Panc1 (cell line): ENCODE results near the gene NINL. TPM values are rescaled to one million over a fixed set of nuclear protein-coding genes. Genes with fewer than 3 reads are reported as not detected.

ENCODE experiments used
- ATAC-seq: fragments of 200-7000 bp; cut with Tn5 transposase; 2 replicates; pipeline ENCODE4 v1.9.1; 2020; ENCODE audit warnings: mild to moderate bottlenecking, moderate library complexity
- BruUV-seq: library from RNA; stranded (reverse); fragments of 400-500 nt; replicated peaks from 2 replicates; lab custom pipeline; 2021; lab: Mats Ljungman, UMichigan
- CTCF ChIA-PET: fragments of 300-600 bp; sonication (Branson Sonifier 250); formaldehyde crosslinking; loops from one replicate; lab custom pipeline; 2022; ENCODE audit warnings: antibody characterized with exemption; lab: Charles Lee
- POLR2A ChIA-PET: fragments of 300-600 bp; sonication (Branson Sonifier 250); formaldehyde crosslinking; loops from one replicate; lab custom pipeline; 2022; ENCODE audit warnings: antibody characterized with exemption; lab: Charles Lee
- DNase-seq: peaks from one replicate; pipeline ENCODE4 v3.0.0-alpha.2; 2010; ENCODE audit warnings: low read depth, low spot score
- H3K27ac ChIP-seq: 2 replicates; pipeline ENCODE4 v1.5.1; 2011; ENCODE audit warnings: mild to moderate bottlenecking, low read length, inconsistent platforms
- H3K27me3 ChIP-seq: fragments of 200-500 bp; sonication (Bioruptor generic); 2 replicates; pipeline ENCODE4 v1.6.0; 2014; ENCODE audit warnings: low read length, inconsistent platforms; ENCODE audit not compliant: control insufficient read depth, insufficient read depth
- H3K36me3 ChIP-seq: fragments of 200-500 bp; sonication (Bioruptor generic); 2 replicates; pipeline ENCODE4 v1.5.1; 2014; ENCODE audit warnings: inconsistent platforms, mild to moderate bottlenecking, low read length, moderate library complexity; ENCODE audit not compliant: control insufficient read depth, insufficient read depth
- H3K4me1 ChIP-seq: 2 replicates; pipeline ENCODE4 v1.5.1; 2011; ENCODE audit warnings: inconsistent platforms, mild to moderate bottlenecking, low read length, moderate library complexity; ENCODE audit not compliant: control insufficient read depth, insufficient read depth
- H3K4me3 ChIP-seq, 2 experiments: 2 replicates each; pipeline ENCODE4 v1.5.1; 2011 to 2012; ENCODE audit warnings: low read depth in 2 of 2, low read length in 2 of 2, mild to moderate bottlenecking in 2 of 2, inconsistent platforms in 1 of 2, moderate library complexity in 1 of 2
- H3K9me3 ChIP-seq: fragments of 200-500 bp; sonication (Bioruptor generic); 2 replicates; pipeline ENCODE4 v1.5.1; 2014; ENCODE audit warnings: low read depth, mild to moderate bottlenecking, inconsistent platforms, low read length, moderate library complexity; ENCODE audit not compliant: control insufficient read depth, insufficient read depth
- POLR2AphosphoS5 ChIP-seq: IDR thresholded peaks from 2 replicates; pipeline ENCODE4 v1.6.1; 2012; ENCODE audit warnings: mild to moderate bottlenecking, low read depth, low read length, moderate library complexity
- SIN3A ChIP-seq: IDR thresholded peaks from 2 replicates; pipeline ENCODE4 v1.6.1; 2012; ENCODE audit warnings: low read depth, mild to moderate bottlenecking, low read length, moderate library complexity, borderline replicate concordance; ENCODE audit not compliant: insufficient read depth
- TCF7L2 ChIP-seq: IDR thresholded peaks from 2 replicates; pipeline ENCODE4 v1.6.1; 2011; ENCODE audit warnings: mild to moderate bottlenecking, low read depth, low read length, inconsistent platforms
- in situ Hi-C: cut with HindIII; loops from 2 replicates; pipeline ENCODE4 v1.10.0; 2016; ENCODE audit warnings: low sequenced_read_pairs, low pct_unique_long_range_greater_than_20kb
- intact Hi-C: fragments of 100-400 bp; cut with micrococcal nuclease; formaldehyde crosslinking; loops from one replicate; pipeline ENCODE4 v1.10.0; 2022; ENCODE audit not compliant: unreplicated experiment
- total RNA-seq: library from RNA; stranded (reverse); gene quantifications from one replicate; pipeline ENCODE4 v1.2.1, GENCODE V29; 2021; ENCODE audit not compliant: unreplicated experiment
- TF ChIP-seq, protein P1 (sequence below), 2 experiments: IDR thresholded peaks; 2 replicates each; pipeline ENCODE4 v1.6.1; 2011 to 2012; ENCODE audit warnings: low read depth in 2 of 2, control low read depth in 1 of 2, low read length in 1 of 2, mild to moderate bottlenecking in 1 of 2, moderate library complexity in 1 of 2; ENCODE audit not compliant: insufficient read depth in 1 of 2
- TF ChIP-seq, protein P2 (sequence below): fragments of 450-650 bp; IDR thresholded peaks from 2 replicates; pipeline ENCODE4 v1.5.1; 2017; ENCODE audit warnings: mild to moderate bottlenecking

NINL gene
- total RNA-seq, 1 experiment from 2014 or later, result 25.0 TPM

DNA sequence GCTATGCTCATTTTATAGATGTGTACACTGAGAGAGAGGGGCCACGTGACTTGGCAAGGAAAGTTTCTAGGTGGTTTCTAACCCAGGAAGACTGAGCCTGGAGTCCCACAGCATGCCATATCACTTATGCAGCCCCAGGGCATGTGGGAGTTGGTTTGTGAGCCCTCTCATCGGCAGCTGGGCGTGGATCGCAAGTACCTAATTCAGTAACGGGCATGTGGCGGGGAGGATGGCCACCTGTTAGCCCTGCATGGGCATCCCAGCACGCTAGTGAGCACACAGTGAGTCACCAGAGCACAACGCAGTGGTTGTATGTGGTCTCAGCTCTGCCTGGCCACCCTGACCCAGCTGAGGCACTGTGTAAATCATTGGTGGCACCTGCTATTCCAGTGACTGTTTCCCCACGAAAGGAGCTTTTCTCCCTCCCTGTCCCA lies 88.3 kb downstream of the NINL start:
- ATAC-seq, result peak; percentile 84
- no peaks in the 10 kb centered on the region for H3K9me3 ChIP-seq
- in situ Hi-C loops (no loop called here), intact Hi-C loops (no loop called here)
- H3K27me3 ChIP-seq, result no peaks in the 10 kb centered on the region
- ChIA-PET POLR2A (no interaction called here), CTCF (no interaction called here)
- no peak overlapping the region for H3K27ac ChIP-seq
- no TSS peak for BruUV-seq
- H3K4me3 ChIP-seq, result no peak overlapping the region
- peak; percentile 64 for DNase-seq
- H3K4me1 ChIP-seq, result peaks cover 7% of the 10 kb centered on the region
- TF ChIP-seq SIN3A (no peak), POLR2AphosphoS5 (no peak), TCF7L2 (no peak)
- TF ChIP-seq, protein P1, sequence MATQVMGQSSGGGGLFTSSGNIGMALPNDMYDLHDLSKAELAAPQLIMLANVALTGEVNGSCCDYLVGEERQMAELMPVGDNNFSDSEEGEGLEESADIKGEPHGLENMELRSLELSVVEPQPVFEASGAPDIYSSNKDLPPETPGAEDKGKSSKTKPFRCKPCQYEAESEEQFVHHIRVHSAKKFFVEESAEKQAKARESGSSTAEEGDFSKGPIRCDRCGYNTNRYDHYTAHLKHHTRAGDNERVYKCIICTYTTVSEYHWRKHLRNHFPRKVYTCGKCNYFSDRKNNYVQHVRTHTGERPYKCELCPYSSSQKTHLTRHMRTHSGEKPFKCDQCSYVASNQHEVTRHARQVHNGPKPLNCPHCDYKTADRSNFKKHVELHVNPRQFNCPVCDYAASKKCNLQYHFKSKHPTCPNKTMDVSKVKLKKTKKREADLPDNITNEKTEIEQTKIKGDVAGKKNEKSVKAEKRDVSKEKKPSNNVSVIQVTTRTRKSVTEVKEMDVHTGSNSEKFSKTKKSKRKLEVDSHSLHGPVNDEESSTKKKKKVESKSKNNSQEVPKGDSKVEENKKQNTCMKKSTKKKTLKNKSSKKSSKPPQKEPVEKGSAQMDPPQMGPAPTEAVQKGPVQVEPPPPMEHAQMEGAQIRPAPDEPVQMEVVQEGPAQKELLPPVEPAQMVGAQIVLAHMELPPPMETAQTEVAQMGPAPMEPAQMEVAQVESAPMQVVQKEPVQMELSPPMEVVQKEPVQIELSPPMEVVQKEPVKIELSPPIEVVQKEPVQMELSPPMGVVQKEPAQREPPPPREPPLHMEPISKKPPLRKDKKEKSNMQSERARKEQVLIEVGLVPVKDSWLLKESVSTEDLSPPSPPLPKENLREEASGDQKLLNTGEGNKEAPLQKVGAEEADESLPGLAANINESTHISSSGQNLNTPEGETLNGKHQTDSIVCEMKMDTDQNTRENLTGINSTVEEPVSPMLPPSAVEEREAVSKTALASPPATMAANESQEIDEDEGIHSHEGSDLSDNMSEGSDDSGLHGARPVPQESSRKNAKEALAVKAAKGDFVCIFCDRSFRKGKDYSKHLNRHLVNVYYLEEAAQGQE (IDR thresholded peaks at IDR 0.05; ENCODE audit: insufficient read depth in 1 of 2, low read depth in 2 of 2, low read length in 1 of 2), result no peak
- TF ChIP-seq, protein P2, sequence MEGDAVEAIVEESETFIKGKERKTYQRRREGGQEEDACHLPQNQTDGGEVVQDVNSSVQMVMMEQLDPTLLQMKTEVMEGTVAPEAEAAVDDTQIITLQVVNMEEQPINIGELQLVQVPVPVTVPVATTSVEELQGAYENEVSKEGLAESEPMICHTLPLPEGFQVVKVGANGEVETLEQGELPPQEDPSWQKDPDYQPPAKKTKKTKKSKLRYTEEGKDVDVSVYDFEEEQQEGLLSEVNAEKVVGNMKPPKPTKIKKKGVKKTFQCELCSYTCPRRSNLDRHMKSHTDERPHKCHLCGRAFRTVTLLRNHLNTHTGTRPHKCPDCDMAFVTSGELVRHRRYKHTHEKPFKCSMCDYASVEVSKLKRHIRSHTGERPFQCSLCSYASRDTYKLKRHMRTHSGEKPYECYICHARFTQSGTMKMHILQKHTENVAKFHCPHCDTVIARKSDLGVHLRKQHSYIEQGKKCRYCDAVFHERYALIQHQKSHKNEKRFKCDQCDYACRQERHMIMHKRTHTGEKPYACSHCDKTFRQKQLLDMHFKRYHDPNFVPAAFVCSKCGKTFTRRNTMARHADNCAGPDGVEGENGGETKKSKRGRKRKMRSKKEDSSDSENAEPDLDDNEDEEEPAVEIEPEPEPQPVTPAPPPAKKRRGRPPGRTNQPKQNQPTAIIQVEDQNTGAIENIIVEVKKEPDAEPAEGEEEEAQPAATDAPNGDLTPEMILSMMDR, result no peak
- H3K36me3 ChIP-seq, result no peaks in the 10 kb centered on the region

DNA sequence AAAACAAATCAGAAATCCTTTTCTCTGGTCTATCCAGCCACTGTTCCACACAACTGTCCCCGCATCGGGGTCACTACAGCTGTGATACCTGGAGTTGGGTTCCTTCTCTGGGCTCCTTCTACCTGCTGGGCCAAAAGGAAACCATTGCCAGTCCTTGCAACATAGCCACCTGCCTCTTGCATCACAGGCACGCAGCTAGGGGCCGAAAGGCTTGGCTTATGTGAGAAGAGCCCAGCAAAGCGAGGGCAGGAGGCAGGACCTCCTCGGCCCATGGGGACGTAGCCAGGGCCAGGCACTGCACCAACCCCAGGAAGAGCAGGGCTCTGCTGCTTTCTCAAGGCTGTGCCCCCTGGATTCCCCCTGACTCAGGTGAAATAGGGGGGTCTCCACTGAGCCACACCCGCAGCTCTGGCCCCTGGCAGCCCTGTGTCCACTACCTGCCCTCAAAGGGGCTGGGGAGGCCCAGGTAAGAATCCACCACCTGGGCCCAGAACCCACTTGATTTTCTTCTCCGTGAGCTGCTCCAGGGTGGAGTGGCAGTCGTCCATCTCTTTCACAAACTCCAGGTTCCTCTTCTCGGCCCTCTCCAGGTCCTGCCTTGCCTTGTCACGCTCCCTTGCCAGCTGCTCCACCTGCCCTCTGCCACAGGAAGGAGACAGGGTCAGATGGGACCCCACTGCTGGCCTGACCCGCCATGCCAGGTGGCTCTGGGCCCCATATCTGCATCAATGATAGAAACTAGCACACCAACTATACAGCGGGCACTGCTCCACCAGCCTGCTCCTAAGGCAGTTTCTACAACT lies 89.0 kb downstream of the NINL start:
- CTCF ChIA-PET, result no interaction called here
- TF ChIP-seq POLR2AphosphoS5 (no peak), TCF7L2 (no peak)
- TF ChIP-seq, protein P1 (IDR thresholded peaks at IDR 0.05; ENCODE audit: insufficient read depth in 1 of 2, low read depth in 2 of 2, low read length in 1 of 2), result no peak
- ATAC-seq (no peak; the same call in 1 of the 2 replicates), DNase-seq (no peak)
- no TSS peak for BruUV-seq
- in situ Hi-C loops (no loop called here), intact Hi-C loops (no loop called here)
- no peak overlapping the region for H3K4me3 ChIP-seq
- H3K9me3 ChIP-seq, result no peaks in the 10 kb centered on the region
- H3K4me1 ChIP-seq, result peaks cover 7% of the 10 kb centered on the region
- no peaks in the 10 kb centered on the region for H3K27me3 ChIP-seq
- H3K36me3 ChIP-seq, result no peaks in the 10 kb centered on the region
- H3K27ac ChIP-seq, result no peak overlapping the region
- POLR2A ChIA-PET, result no interaction called here
